IMR-90 (cell line): ENCODE results near the gene DOCK4. TPM values are rescaled to one million over a fixed set of nuclear protein-coding genes. Genes with fewer than 3 reads are reported as not detected.
A peak's percentile ranks its signal among the peaks of the same experiment; 100 is the strongest.

Experiments
- ATAC-seq: fragments of 200-7000 bp; cut with Tn5 transposase; 2 replicates; pipeline ENCODE4 v1.9.1; 2020; ENCODE audit warnings: low read depth, mild to moderate bottlenecking, moderate library complexity
- BruUV-seq: library from RNA; stranded (reverse); fragments of 400-500 nt; replicated peaks from 2 replicates; lab custom pipeline; 2021; lab: Mats Ljungman, UMichigan
- CTCF ChIA-PET: fragments of 300-600 bp; formaldehyde crosslinking; extraction: SDS; loops from one replicate; lab custom pipeline; 2021; ENCODE audit warnings: antibody characterized with exemption; lab: Yijun Ruan, JAX
- POLR2A ChIA-PET: fragments of 300-600 bp; sonication (Branson Sonifier 250); formaldehyde crosslinking; loops from one replicate; lab custom pipeline; 2022; ENCODE audit warnings: antibody characterized with exemption; ENCODE audit not compliant: unreplicated experiment; lab: Charles Lee
- DNase-seq: peaks from one replicate; pipeline ENCODE4 v3.0.0; 2013
- H2AFZ ChIP-seq: replicated peaks from 2 replicates; pipeline ENCODE3; 2013; ENCODE audit warnings: low read length, mild to moderate bottlenecking; ENCODE audit not compliant: poor library complexity
- H2AK5ac ChIP-seq: 2 replicates; pipeline ENCODE4 v1.6.1; 2013; ENCODE audit warnings: low read depth, low read length, inconsistent platforms
- H2AK9ac ChIP-seq: replicated peaks from 2 replicates; pipeline ENCODE3; 2013; ENCODE audit warnings: mild to moderate bottlenecking, low read depth, low read length, moderate library complexity; ENCODE audit not compliant: poor library complexity
- H2BK120ac ChIP-seq: 2 replicates; pipeline ENCODE4 v1.6.1; 2013; ENCODE audit warnings: low read depth, low read length, inconsistent platforms
- H2BK15ac ChIP-seq: 3 replicates; pipeline ENCODE4 v1.6.1; 2013; ENCODE audit warnings: low read depth, low read length, inconsistent platforms
- H2BK20ac ChIP-seq: 2 replicates; pipeline ENCODE4 v1.6.1; 2013; ENCODE audit warnings: low read depth, mild to moderate bottlenecking, inconsistent platforms, low read length, moderate library complexity
- H2BK5ac ChIP-seq: 2 replicates; pipeline ENCODE4 v1.6.1; 2013; ENCODE audit warnings: mild to moderate bottlenecking, low read depth, low read length, inconsistent platforms; ENCODE audit not compliant: poor library complexity, severe bottlenecking
- H3K14ac ChIP-seq: replicated peaks from 2 replicates; pipeline ENCODE4 v1.6.1; 2013; ENCODE audit warnings: low read depth, low read length, inconsistent platforms
- H3K18ac ChIP-seq: 2 replicates; pipeline ENCODE4 v1.6.1; 2013; ENCODE audit warnings: low read depth, low read length, control low read depth
- H3K23ac ChIP-seq: 2 replicates; pipeline ENCODE4 v1.6.1; 2013; ENCODE audit warnings: low read depth, low read length, inconsistent platforms
- H3K27ac ChIP-seq: 2 replicates; pipeline ENCODE4 v1.5.1; 2013; ENCODE audit warnings: mild to moderate bottlenecking, control low read depth, low read length; ENCODE audit not compliant: insufficient read depth
- H3K27me3 ChIP-seq: 2 replicates; pipeline ENCODE4 v1.6.1; 2013; ENCODE audit warnings: low read length; ENCODE audit not compliant: control insufficient read depth, insufficient read depth
- H3K36me3 ChIP-seq: 2 replicates; pipeline ENCODE4 v1.6.1; 2013; ENCODE audit warnings: low read length, mixed read lengths; ENCODE audit not compliant: control insufficient read depth, insufficient read depth
- H3K4ac ChIP-seq: 2 replicates; pipeline ENCODE4 v1.6.1; 2013; ENCODE audit warnings: low read depth, low read length, inconsistent platforms
- H3K4me1 ChIP-seq: 2 replicates; pipeline ENCODE4 v1.6.1; 2013; ENCODE audit warnings: low read length, mixed read lengths; ENCODE audit not compliant: control insufficient read depth, insufficient read depth
- H3K4me2 ChIP-seq: 2 replicates; pipeline ENCODE4 v1.6.1; 2013; ENCODE audit warnings: low read depth, mild to moderate bottlenecking, control low read depth, low read length, moderate library complexity
- H3K4me3 ChIP-seq: 2 replicates; pipeline ENCODE4 v1.5.1; 2013; ENCODE audit warnings: low read depth, mild to moderate bottlenecking, control low read depth, low read length, moderate library complexity; ENCODE audit not compliant: insufficient read depth
- H3K56ac ChIP-seq: 2 replicates; pipeline ENCODE4 v1.6.1; 2013; ENCODE audit warnings: low read length, inconsistent platforms; ENCODE audit not compliant: insufficient read depth; ENCODE audit errors: extremely low read depth
- H3K79me1 ChIP-seq, 2 experiments: 2 replicates each; pipeline ENCODE4 v1.6.1; 2013; ENCODE audit warnings: low read length in 2 of 2, inconsistent platforms in 1 of 2, low read depth in 1 of 2
- H3K9ac ChIP-seq: 2 replicates; pipeline ENCODE4 v1.6.1; 2013; ENCODE audit warnings: low read depth, low read length, control low read depth
- H3K9me1 ChIP-seq: 2 replicates; pipeline ENCODE4 v1.6.1; 2013; ENCODE audit warnings: low read length, inconsistent platforms; ENCODE audit not compliant: insufficient read depth
- H3K9me3 ChIP-seq: 2 replicates; pipeline ENCODE4 v1.6.1; 2013; ENCODE audit warnings: low read length; ENCODE audit not compliant: control insufficient read depth, insufficient read depth
- H4K20me1 ChIP-seq: 2 replicates; pipeline ENCODE4 v1.6.1; 2013; ENCODE audit warnings: low read length, inconsistent platforms; ENCODE audit not compliant: insufficient read depth
- H4K5ac ChIP-seq: 2 replicates; pipeline ENCODE4 v1.6.1; 2013; ENCODE audit warnings: mild to moderate bottlenecking, low read depth, low read length, control low read depth
- H4K8ac ChIP-seq, 2 experiments: 2 replicates each; pipeline ENCODE4 v1.6.1; 2013; ENCODE audit warnings: low read depth in 2 of 2, low read length in 2 of 2, control low read depth in 1 of 2, inconsistent platforms in 1 of 2
- H4K91ac ChIP-seq: 2 replicates; pipeline ENCODE4 v1.6.1; 2013; ENCODE audit warnings: low read depth, low read length, inconsistent platforms; ENCODE audit not compliant: insufficient read depth
- MXI1 ChIP-seq: IDR thresholded peaks from 2 replicates; pipeline ENCODE4 v1.6.1; 2012; ENCODE audit warnings: low read depth, mild to moderate bottlenecking, low read length, moderate library complexity, borderline replicate concordance
- dilution Hi-C: fragments of 300-500 bp; cut with HindIII; formaldehyde crosslinking; loops from one replicate; pipeline ENCODE4 v1.14.3; 2018; ENCODE audit warnings: low sequenced_read_pairs; ENCODE audit not compliant: unreplicated experiment
- in situ Hi-C: fragments of 300-500 bp; cut with MboI; formaldehyde crosslinking; loops from 3 replicates; pipeline ENCODE4 v1.14.3; 2019; ENCODE audit warnings: low sequenced_read_pairs, inconsistent platforms, mixed read lengths
- intact Hi-C: fragments of 100-400 bp; cut with micrococcal nuclease; formaldehyde crosslinking; loops from 2 replicates; pipeline ENCODE4 v1.10.0; 2022
- polyA plus RNA-seq, 3 experiments: library from polyadenylated mRNA; depleted of rRNA; stranded (reverse); fragments of >200 nt; gene quantifications; 2 replicates each; pipeline ENCODE4 v1.2.3, GENCODE V29; 2012; ENCODE audit warnings: low replicate concordance in 1 of 3
- total RNA-seq: library from RNA; depleted of rRNA; stranded (reverse); fragments of >200 nt; gene quantifications from 2 replicates; pipeline ENCODE4 v1.2.3, GENCODE V29; 2012

DOCK4 gene
- total and polyA plus RNA-seq, 2 of the 4 experiments (the other 2 are of a cell fraction): 4.4 to 12.2 TPM

GRCh38 chr7:111789870-111790269 lies 416.3 kb downstream of the DOCK4 start:
- H3K4me3 ChIP-seq: no peak overlapping the region
- ChIA-PET POLR2A (interaction anchor here (0.5 kb wide), 1 partner anchor 1593 kb away, joined by 8 read pairs; no protein-coding TSS in a partner anchor), CTCF (no interaction called here)
- H4K5ac ChIP-seq: no peak overlapping the region
- H3K9ac ChIP-seq: no peak overlapping the region
- H3K9me1 ChIP-seq: no peaks in the 10 kb centered on the region; the same call in 1 of the 2 replicates
- no peak overlapping the region for H3K14ac ChIP-seq
- no peak overlapping the region for H2BK15ac ChIP-seq
- H2AK5ac ChIP-seq: no peak overlapping the region
- no peak overlapping the region for H2AK9ac ChIP-seq
- no peak for TF ChIP-seq MXI1
- intact Hi-C loops (no loop called here), dilution Hi-C loops (no loop called here), in situ Hi-C loops (no loop called here)
- H3K27me3 ChIP-seq: no peaks in the 10 kb centered on the region
- H3K4me2 ChIP-seq: no peak overlapping the region
- H2BK5ac ChIP-seq: no peak overlapping the region
- ATAC-seq (peak; percentile 32; the same call in 1 of the 2 replicates), DNase-seq (peak; percentile 21)
- no peak overlapping the region for H3K27ac ChIP-seq
- no peak overlapping the region for H2BK120ac ChIP-seq
- H2BK20ac ChIP-seq: no peak overlapping the region
- H3K9me3 ChIP-seq: peaks cover 2% of the 10 kb centered on the region
- H3K56ac ChIP-seq: no peak overlapping the region
- no peak overlapping the region for H4K8ac ChIP-seq
- H3K36me3 ChIP-seq: peaks cover 3% of the 10 kb centered on the region; the same call in 1 of the 2 replicates
- no peaks in the 10 kb centered on the region for H4K20me1 ChIP-seq
- BruUV-seq: no TSS peak
- H3K18ac ChIP-seq: no peak overlapping the region
- H2AFZ ChIP-seq: no peak overlapping the region
- H3K4ac ChIP-seq: no peak overlapping the region
- no peaks in the 10 kb centered on the region for H3K79me1 ChIP-seq
- no peak overlapping the region for H4K91ac ChIP-seq
- H3K23ac ChIP-seq: no peak overlapping the region
- peaks cover 4% of the 10 kb centered on the region for H3K4me1 ChIP-seq
